ENCODE measurements around the gene FAM200C.

Gene FAM200C

DNA sequence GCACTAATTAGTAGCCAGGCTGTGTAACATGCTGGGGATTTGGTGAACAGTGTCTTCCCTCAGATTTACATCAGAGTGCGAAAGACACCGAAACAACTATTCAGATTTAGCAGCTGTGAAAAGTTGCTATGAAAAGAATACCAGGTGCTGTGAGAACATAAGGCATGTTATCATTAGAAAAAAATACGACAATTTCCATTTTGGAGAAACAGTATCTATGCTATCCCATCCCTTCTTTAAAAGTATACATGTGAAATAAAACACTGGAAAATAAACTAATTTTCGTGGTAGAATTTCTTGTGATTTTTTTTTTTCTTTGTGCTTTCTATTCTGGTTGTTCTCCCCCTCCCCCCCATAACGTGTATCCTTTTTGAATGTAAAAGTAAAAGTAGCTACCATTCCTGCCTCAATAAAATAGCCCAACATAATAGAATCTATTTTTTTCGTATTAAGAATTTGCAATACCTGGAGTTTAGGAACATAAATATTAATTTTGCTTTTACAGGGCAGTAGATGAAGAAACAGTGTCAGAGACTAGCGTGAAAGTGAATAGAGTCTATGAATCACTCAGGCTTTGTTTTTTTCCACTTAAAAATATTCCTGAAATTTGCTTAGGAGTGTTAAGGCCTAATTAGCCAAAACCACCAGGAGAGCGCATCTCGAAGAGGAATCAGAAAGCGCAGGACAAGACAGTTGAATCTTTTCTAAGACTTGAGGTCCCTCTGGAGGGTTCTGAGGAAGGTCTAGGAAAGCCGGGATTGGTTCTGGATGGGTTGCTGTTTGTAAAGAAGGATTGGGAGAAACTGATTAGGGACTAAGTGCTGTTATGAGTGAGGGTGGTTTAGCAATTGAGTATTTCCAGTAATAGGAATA is 19.8 kb upstream of the FAM200C start:
- no peak for DNase-seq (ENCODE audit: low spot score)

DNA sequence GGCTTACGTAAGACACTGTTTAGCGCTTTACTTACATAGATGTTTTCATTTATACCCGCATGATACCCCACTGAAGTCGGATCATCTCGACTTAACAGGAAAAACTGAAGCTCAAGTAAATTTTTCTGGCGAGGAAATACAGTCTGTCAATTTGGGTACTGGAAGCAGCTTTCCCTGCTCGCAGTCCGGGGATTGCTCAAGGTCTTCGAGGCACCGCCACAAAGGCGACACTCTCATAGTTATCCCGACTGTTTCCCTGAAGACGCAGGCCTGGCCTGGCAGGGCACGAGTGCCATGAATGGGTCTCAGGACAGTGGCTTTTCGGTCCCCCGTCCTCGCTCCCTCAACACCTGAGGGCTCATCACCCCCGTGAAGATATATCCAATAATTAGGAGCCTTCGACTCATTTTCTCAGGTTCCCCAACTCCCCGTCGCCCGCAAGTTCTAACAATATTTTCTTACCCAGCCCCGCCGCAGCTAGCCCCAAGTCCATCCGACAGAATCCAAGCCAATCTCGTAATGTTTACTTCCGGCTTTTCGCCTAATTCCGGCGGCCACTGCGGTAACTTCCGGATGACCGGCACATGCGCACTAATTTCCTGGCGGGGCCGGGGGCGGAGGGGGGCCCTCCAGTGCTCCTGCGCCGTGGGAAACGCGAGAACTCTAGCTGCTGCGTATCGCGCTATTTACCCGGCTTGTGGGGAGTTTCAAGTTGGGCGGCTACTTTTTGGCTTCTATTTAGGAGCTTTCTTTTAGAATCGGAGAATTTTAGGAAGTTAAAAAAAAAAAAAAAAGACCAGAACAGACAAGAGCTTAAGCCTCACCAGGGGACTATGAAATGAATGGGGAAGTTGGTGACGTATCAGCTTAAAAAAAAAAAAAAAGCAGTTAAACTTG is 19.0 kb upstream of the FAM200C start, which contains the start of gene SLU7:
Gene SLU7 (minus strand): TSS at position 521 of the 897 bp plus-strand sequence. CDS start 3,787 bp downstream, outside the sequence.
- DNase-seq (ENCODE audit: low spot score) = peak; percentile 98

DNA sequence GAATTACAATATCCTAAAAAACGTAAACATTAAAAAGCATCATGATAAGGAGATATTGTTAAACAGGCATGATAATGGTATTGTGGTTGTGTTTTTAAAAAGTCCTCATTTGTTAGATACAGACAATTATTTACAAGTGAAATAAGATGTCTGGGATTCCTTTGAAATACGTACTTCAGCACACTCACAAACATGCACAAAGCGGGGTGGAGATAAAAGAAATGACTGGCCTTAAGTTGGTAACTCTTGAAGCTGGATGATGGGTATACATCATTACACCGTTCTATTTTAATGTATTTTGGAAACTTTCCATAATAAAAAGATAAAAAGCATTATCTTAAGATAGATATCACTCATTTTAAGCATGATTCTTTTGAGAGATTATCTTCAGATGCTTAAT is 1.0 kb downstream of the FAM200C start:
- peak; percentile 6 for DNase-seq (ENCODE audit: low spot score)

DNA sequence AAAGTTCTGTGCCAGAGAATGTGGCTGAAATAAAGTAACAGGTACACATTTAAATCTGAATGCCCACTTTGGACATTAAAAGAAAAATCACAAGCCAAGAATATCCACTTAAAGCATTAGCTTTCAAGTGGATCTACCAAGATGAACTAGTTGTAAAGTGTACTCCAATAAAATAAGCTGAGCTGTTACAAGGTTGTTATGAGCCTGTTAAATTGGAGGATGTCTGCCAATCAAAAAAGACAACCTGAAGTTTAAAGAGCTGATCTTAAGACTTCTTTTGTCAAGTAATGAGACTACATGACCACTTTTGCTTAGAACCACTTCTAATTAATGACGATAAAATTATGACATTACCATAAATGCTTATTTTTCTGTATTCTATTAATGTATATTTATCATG is 2.4 kb downstream of the FAM200C start:
- DNase-seq (ENCODE audit: low spot score) = no peak

DNA sequence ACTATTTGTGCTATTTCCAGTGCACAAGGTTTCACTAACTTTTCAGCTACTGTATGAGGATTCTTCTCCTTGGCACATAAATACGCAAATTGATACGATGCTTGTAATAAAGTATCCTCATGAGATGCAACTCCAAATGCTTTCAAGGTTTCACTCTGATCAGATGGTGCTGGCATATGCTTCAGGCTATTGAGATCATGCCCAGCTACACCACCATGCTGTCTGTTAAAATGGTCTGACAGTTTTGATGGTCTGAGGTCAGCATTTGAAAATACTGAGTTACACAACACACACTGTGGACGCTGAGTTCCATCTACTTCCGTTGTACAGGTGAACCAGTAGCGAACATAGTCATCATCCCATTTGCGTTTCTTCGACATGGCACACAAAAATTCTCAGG is 4.7 kb downstream of the FAM200C start:
- no peak for DNase-seq (ENCODE audit: low spot score)

DNA sequence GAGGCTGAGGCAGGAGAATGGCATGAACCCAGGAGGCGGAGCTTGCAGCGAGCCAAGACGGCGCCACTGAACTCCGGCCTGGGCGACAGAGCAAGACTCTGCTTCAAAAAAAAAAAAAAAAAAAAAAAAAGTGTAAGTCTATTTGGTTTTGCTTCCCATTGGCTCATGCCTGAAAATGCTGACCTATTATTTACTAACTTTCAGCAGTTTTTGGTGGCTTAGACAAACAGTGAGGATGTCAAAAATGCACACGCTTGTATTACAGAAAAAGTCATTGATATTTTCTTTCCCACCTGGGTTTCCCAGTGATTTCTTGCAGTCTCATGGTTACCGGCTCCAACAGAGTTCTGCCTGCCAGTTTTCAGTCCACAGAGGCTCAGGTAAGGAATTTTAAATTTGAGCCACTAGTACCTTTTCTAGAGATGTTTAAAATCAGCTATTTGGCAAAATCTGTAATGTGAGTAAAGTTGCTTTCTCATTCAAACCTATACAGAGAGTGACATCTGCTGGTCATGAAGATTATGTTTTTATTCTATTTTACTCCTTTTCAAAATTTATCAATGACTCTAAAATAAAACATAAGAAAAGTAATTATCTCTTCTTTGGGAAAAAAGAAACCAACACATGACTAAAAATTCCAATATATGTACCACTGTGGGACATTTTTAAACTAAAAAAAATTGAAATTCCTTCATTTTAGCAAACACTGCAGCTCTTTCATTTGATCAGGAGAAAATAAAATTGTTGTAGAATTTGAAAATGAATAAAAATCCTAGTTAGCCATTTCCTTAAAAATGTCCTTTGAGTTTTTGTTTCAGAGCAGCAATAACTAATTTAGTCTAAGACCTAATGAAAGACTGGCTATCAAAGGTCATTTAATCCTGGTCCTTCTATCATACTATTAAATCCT is 8.8 kb downstream of the FAM200C start:
- DNase-seq (ENCODE audit: low spot score) = peak; percentile 34

DNA sequence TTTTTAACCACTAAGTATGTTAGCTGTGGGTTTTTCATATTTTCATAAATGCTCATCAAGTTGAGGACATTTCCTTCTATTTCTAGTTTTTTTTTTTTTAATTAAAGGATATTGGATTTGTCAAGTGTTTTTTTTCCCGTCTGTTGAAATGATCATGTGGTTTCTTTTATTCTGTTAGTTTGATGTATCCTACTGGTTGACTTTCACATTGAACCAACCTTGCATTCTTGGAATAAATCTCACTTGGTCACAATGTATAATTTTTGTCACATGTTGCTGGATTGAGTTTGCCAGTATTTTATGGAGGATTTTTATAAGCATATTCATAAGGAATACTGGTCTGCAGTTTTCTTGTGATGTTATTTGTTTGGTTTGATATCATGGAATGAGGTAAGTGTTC is 12.4 kb downstream of the FAM200C start:
- no peak for DNase-seq (ENCODE audit: low spot score)

DNA sequence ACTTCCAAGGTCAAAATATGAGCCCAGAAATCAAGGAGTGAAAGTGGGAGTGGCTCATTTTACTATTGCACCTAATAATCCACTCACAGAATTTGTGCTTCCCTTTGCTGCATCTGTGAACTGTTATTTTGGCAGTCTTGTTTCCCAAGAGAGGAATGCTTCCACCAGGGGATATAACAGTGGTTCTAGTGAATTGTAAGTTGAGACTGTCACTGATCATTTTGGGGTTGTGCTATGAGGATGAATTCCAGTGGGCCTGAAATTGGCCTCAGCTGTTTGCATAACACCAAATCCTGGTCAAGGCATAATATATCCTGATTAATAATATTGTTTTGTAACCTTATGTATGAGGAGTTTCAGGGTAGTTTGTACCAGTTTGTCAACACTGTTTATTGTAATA is 14.4 kb downstream of the FAM200C start:
- DNase-seq (ENCODE audit: low spot score) = no peak

DNA sequence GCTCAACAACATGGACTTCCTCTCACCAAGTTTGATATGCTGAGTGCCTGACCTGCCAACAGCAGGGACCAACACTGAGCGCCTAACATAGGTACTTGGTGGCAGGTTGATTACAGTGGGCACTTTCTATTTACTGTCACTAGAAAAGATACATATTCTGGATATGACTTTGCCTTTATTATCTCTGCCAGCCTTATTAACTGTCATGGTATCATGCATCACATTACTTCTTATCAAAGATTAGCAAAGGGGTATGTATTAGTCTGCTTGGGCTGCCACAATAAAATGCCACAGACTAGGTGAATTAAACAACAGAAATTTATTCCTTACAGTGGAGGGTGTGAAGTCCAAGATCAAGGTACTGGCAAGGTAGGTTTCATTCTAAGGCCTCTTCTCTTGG is 15.2 kb downstream of the FAM200C start:
- no peak for DNase-seq (ENCODE audit: low spot score)

DNA sequence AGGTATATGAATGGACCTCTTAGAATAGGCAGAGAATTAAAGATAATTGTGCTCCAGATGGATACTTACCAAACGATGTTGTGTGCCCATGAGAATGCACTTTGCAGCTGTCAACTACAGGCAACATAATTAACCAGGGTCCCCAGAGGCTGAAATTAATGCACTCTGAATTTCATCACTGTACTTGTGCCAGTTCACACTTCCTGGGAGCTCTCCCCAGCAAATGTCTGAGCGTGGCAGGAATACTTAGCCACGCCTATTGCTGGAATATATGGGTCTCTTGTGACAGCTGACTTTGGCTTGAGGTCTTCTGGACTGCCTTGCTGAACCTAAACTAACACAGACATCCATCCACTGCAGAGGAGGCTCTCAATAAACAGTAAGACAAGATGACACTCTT is 17.5 kb downstream of the FAM200C start:
- no peak for DNase-seq (ENCODE audit: low spot score)

DNA sequence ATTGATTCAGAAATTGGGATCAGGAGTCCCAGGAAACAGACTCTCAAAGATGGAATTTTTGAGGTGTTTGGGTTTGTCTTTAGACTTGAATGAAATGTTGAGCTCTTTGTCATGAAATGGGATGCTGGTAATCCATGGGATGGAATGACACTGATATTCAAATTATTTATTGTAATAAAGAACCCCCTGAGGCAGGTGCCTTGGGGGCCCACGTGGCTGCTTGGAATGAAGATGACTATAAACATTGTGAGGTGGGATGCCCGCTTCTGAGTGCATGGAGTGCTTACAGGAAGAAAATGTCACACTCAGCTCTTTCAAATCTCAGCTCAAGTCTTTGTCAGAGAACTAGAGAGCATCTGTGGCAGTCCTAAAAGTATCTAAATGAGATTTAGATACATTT is 19.8 kb downstream of the FAM200C start:
- DNase-seq (ENCODE audit: low spot score) = no peak

DNA sequence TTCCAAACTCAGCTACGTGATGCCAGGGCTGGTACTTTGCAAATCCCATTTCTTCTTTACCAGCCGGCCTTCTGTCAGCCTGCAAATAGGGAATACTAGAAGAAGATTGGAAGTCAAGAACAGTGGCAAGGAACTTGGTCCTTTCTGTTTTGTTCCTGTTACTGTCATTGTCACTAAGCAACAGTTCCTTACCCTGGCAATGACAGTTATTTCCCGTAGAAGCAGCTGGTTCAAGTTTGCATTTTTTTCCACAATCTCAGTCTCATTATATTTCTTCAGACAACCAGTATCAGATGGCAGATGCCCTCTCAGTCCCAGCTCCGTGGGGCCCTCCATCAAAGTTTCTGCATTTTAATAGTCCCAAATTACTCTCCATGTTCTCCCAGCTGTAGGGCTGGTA is 20.3 kb downstream of the FAM200C start:
- DNase-seq (ENCODE audit: low spot score) = no peak

DNA sequence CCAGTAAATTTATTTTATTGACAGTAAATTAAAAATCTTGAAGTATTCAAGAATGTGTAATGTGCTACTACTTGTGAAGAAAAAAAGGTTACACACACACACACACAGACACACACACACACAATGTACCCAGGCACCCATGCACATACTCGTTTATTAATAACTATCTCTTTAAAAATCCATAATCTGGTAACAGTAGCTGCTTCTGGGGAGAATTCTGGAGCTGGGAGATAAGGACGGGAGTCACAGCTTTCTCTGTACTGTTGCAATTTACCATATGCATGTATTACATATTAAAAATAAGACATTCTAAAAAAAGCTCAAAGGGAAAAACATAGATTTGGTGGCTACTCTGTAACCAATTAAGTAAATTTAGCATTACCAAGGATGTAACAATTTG is 21.5 kb downstream of the FAM200C start:
- no peak for DNase-seq (ENCODE audit: low spot score)

DNA sequence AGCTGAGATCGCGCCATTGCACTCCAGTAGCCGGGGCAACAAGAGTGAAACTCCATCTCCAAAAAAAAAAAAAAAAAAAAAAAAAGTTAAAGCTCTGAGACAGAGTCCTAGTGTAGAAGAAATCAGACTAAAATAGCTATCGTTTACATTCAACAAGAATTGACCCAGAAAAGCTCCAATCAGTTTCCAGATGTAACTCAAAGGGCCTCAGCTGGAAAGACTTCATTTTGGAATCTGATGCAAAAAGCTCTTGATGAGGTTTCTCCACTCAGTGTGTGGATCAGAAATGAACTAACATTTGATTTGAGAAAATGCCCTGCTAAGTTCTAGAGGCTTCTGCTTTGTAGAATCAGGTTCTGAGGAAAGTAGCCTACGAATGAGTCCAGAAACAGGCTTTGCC is 22.2 kb downstream of the FAM200C start:
- no peak for DNase-seq (ENCODE audit: low spot score)

DNA sequence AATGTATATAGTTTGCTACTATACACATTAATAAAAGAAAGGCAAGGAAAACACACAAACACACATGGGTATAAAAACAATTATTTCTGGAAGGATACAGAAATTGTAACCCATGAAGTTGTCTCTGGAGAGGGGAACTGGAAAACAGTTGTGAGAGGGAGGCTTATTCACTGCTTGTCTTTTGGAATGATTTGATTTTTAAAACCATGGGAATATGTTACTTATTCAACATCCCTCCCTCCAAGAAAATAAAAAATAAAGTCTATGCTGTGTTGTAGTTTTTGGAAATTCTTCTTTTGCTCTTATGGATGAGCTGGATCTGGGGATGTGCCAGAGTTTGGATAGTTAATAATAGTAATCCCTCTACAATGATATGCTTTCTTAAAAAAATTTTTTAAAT is 23.4 kb downstream of the FAM200C start:
- no peak for DNase-seq (ENCODE audit: low spot score)

DNA sequence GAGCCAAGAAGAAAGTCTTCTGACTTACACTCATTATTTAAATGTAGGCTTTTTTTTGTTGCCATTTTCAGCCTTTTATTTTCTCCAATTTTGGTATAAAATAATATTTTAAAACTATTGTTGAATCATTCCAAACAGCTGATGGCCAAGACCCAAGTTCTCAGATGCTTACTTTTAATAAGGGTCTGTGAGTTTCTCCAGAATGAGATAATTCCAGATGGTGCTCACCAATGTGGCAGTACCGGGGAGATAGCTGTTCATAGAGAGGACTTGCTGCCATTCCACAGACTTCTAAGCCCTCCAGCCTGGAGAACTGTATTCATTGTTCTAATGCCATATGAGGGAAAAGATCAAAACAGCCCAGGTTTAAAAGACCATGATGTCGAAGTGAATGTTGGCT is 24.2 kb downstream of the FAM200C start:
- DNase-seq (ENCODE audit: low spot score) = no peak

DNA sequence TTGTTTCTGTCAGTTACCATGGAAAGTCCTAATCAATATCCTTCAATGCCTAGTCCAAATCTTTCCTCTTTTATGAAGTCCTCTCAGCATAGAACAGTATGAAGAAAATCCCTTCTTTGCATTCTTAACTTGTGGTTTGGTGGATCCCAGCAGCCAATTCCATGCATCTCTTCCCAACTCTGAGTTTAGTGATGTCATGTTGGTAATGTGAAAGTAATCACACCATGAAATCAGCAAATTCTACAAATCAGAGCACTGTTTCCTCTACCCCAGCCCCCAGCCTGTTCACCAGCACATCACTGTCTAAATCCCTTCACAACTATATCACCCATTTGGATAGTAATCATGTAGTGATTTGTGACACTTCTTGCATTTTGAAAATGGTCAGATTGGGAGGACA is 24.7 kb downstream of the FAM200C start:
- no peak for DNase-seq (ENCODE audit: low spot score)

DNA sequence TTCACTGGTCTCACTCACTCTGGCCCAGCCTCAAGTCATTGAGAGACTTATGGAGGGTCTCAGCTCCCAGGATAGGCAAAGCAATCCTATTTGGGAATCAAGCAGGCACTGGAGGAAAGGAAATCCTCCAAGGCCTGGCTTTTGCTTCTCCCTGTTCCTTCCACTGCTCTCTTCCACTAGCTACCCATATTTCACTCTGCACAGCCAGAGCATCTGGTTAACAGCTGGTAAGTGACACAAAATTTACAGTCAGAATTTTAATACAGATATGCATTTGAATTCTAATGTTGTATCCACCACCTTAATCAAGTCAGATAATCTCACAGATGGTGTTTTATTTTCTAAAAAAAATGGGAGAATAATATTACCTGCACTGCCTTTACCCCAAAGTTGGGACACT is 28.6 kb downstream of the FAM200C start:
- DNase-seq (ENCODE audit: low spot score) = no peak

DNA sequence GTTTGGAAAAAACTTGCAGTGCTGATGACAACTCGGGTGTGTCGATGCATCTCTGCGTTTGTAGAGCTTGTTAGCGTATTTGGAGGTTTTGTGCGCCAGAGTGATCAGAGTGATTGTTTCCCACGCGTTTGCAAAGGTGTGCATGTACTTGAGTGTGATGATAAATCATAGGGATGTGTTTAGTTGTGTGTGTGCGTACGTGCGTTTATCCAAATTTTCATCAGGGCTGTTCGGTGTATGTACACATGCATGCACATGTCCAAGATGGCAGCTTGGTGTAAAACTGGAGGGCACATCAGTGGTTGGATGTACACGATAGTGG is 29.2 kb downstream of the FAM200C start:
- DNase-seq (ENCODE audit: low spot score) = no peak

DNA sequence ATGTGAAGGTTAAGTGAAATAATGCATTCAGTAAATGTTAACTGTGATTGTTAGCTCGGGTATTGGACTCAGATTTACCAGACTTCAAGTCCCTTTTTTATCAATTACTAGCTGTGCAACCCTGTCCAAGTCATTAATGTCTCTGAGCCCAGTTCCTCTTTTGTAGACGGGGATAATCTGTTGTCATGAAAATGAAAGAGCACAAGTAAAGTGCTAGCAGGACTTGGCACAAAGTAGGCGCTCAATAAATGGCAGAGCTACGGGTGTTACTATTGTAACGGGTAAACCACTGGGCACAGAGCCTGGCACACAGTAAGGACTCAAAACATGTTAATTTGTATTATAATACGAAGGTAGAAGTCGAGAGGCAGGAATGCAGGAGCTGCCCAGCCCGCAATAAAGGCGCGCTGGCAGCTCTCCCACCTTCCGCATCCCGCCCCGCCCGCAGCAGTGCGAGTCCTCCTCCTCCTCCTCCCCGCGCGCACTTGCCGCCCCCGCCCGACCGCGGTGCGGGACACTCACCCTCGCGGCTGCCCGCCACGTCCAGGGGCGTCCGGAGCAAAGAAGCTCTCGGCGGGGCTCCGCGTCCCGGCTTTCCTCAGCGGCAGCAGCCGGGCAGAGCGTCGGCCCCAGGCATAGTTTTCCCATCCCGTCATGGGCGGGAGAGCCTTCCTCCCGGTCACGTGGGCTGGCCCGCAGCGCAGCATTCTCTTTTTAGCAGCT is 29.7 kb downstream of the FAM200C start, which contains the start of gene C1QTNF2:
Gene C1QTNF2 (minus strand): TSS at position 637 of the 723 bp plus-strand sequence. CDS start 15,615 bp downstream, outside the sequence.
- peak; percentile 90 for DNase-seq (ENCODE audit: low spot score)

DNA sequence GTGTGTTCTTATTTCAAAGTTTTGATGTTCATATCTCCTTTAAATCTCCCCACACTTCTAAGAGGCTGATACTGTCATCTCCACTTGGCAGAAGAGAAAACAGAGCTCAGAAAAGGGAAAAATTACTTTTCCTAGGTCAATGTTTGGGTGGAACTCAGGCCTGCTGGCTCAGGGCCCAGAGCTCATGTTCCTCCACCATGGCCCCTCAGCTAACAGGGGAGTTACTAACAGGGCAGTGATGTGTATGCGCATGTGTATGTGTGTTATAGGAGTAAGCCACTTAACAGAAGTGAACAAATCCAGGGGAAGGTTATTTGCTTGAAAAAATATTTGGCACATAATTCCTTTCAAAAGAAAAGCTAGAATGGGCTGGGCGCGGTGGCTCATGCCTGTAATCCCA is 32.0 kb downstream of the FAM200C start:
- DNase-seq (ENCODE audit: low spot score) = no peak

Measured in AG08395 (cell line).